Osteoblast (primary cell): ENCODE results near the gene NFATC1. TPM values are rescaled to one million over a fixed set of nuclear protein-coding genes. Genes with fewer than 3 reads are reported as not detected.

Experiments used
- DNase-seq: peaks from one replicate; pipeline ENCODE4 v3.0.0; 2011; ENCODE audit warnings: low spot score, mixed read lengths; ENCODE audit not compliant: insufficient read length; ENCODE audit errors: missing footprints
- H2AFZ ChIP-seq: 2 replicates; pipeline ENCODE4 v1.6.0; 2011; ENCODE audit warnings: mild to moderate bottlenecking, low read length
- H3K27ac ChIP-seq: 2 replicates; pipeline ENCODE4 v1.5.1; 2011; ENCODE audit warnings: mild to moderate bottlenecking, low read depth, low read length, moderate library complexity
- H3K27me3 ChIP-seq: 2 replicates; pipeline ENCODE4 v1.6.0; 2012; ENCODE audit warnings: mild to moderate bottlenecking, control low read depth, inconsistent platforms, low read length, moderate library complexity; ENCODE audit not compliant: insufficient read depth
- H3K36me3 ChIP-seq: 2 replicates; pipeline ENCODE4 v1.5.1; 2011; ENCODE audit warnings: mild to moderate bottlenecking, low read length, control low read depth, moderate library complexity; ENCODE audit not compliant: insufficient read depth
- H3K4me1 ChIP-seq: 2 replicates; pipeline ENCODE4 v1.5.1; 2011; ENCODE audit warnings: mild to moderate bottlenecking, low read length, control low read depth, moderate library complexity; ENCODE audit not compliant: insufficient read depth
- H3K4me2 ChIP-seq: 2 replicates; pipeline ENCODE4 v1.6.0; 2011; ENCODE audit warnings: mild to moderate bottlenecking, low read length; ENCODE audit not compliant: insufficient read depth
- H3K4me3 ChIP-seq: fragments of 200-600 bp; sonication (generic); 3 replicates; pipeline ENCODE4 v1.5.1; 2012; ENCODE audit warnings: mild to moderate bottlenecking, low read length, inconsistent platforms; ENCODE audit not compliant: insufficient read depth
- H3K79me2 ChIP-seq: 2 replicates; pipeline ENCODE4 v1.6.0; 2012; ENCODE audit warnings: mild to moderate bottlenecking, low read length, control low read depth, inconsistent platforms; ENCODE audit not compliant: insufficient read depth
- H3K9me3 ChIP-seq: 2 replicates; pipeline ENCODE4 v1.5.1; 2011; ENCODE audit warnings: low read depth, low read length, control low read depth
- H4K20me1 ChIP-seq: 2 replicates; pipeline ENCODE4 v1.6.0; 2012; ENCODE audit warnings: mild to moderate bottlenecking, low read length, control low read depth; ENCODE audit not compliant: insufficient read depth
- CTCF ChIP-seq: IDR thresholded peaks from 2 replicates; pipeline ENCODE4 v1.5.1; 2011; ENCODE audit warnings: mild to moderate bottlenecking, low read depth, low read length, moderate library complexity; ENCODE audit errors: extremely low read depth
- total RNA-seq: library from RNA; depleted of rRNA; stranded (reverse); fragments of >200 nt; gene quantifications from 2 replicates; pipeline ENCODE4 v1.2.3, GENCODE V29; 2012

NFATC1 gene
- total RNA-seq, 1 donor: 6.2 TPM

GRCh38 chr18:79434607-79435401, 39.1 kb downstream of the NFATC1 start:
- TF ChIP-seq CTCF: no peak

GRCh38 chr18:79436556-79437275, 41.0 kb downstream of the NFATC1 start:
- TF ChIP-seq CTCF: no peak
- peaks cover 9% of the 10 kb centered on the region for H4K20me1 ChIP-seq

More at GRCh38 chr18:79434607-79435401, 39.1 kb downstream of the NFATC1 start:
- no peaks in the 10 kb centered on the region for H3K79me2 ChIP-seq
- H4K20me1 ChIP-seq: no peaks in the 10 kb centered on the region
- H3K9me3 ChIP-seq: no peaks in the 10 kb centered on the region
- H3K36me3 ChIP-seq: no peaks in the 10 kb centered on the region
- no peak for DNase-seq
- H3K4me3 ChIP-seq: no peak overlapping the region
- no peak overlapping the region for H3K27ac ChIP-seq
- no peak overlapping the region for H3K4me2 ChIP-seq
- H3K27me3 ChIP-seq: no peaks in the 10 kb centered on the region
- no peaks in the 10 kb centered on the region for H3K4me1 ChIP-seq
- H2AFZ ChIP-seq: no peak overlapping the region

GRCh38 chr18:79438089-79438897, 42.6 kb downstream of the NFATC1 start:
- no peaks in the 10 kb centered on the region for H3K9me3 ChIP-seq
- no peak overlapping the region for H3K4me2 ChIP-seq
- no peak overlapping the region for H3K4me3 ChIP-seq
- H4K20me1 ChIP-seq: peaks cover 15% of the 10 kb centered on the region
- no peak for DNase-seq
- no peaks in the 10 kb centered on the region for H3K79me2 ChIP-seq
- no peak overlapping the region for H2AFZ ChIP-seq
- no peak for TF ChIP-seq CTCF
- no peaks in the 10 kb centered on the region for H3K27me3 ChIP-seq
- no peak overlapping the region for H3K27ac ChIP-seq
- peaks cover 9% of the 10 kb centered on the region for H3K4me1 ChIP-seq
- no peaks in the 10 kb centered on the region for H3K36me3 ChIP-seq

More at GRCh38 chr18:79436556-79437275, 41.0 kb downstream of the NFATC1 start:
- DNase-seq: no peak
- H3K79me2 ChIP-seq: no peaks in the 10 kb centered on the region
- no peak overlapping the region for H2AFZ ChIP-seq
- H3K27me3 ChIP-seq: no peaks in the 10 kb centered on the region
- no peaks in the 10 kb centered on the region for H3K36me3 ChIP-seq
- no peak overlapping the region for H3K27ac ChIP-seq
- H3K9me3 ChIP-seq: no peaks in the 10 kb centered on the region
- H3K4me2 ChIP-seq: no peak overlapping the region
- H3K4me1 ChIP-seq: no peaks in the 10 kb centered on the region
- H3K4me3 ChIP-seq: no peak overlapping the region
